Osteoblast (primary cell): ENCODE measurements around the gene ARHGAP27. TPM values are rescaled to one million over a fixed set of nuclear protein-coding genes. Genes with fewer than 3 reads are reported as not detected.
A peak's percentile ranks its signal among the peaks of the same experiment; 100 is the strongest.

Experiments
- DNase-seq: peaks from one replicate; pipeline ENCODE4 v3.0.0; 2011; ENCODE audit warnings: low spot score, mixed read lengths; ENCODE audit not compliant: insufficient read length; ENCODE audit errors: missing footprints
- H2AFZ ChIP-seq: 2 replicates; pipeline ENCODE4 v1.6.0; 2011; ENCODE audit warnings: mild to moderate bottlenecking, low read length
- H3K27ac ChIP-seq: 2 replicates; pipeline ENCODE4 v1.5.1; 2011; ENCODE audit warnings: mild to moderate bottlenecking, low read depth, low read length, moderate library complexity
- H3K27me3 ChIP-seq: 2 replicates; pipeline ENCODE4 v1.6.0; 2012; ENCODE audit warnings: mild to moderate bottlenecking, control low read depth, inconsistent platforms, low read length, moderate library complexity; ENCODE audit not compliant: insufficient read depth
- H3K36me3 ChIP-seq: 2 replicates; pipeline ENCODE4 v1.5.1; 2011; ENCODE audit warnings: mild to moderate bottlenecking, low read length, control low read depth, moderate library complexity; ENCODE audit not compliant: insufficient read depth
- H3K4me1 ChIP-seq: 2 replicates; pipeline ENCODE4 v1.5.1; 2011; ENCODE audit warnings: mild to moderate bottlenecking, low read length, control low read depth, moderate library complexity; ENCODE audit not compliant: insufficient read depth
- H3K4me2 ChIP-seq: 2 replicates; pipeline ENCODE4 v1.6.0; 2011; ENCODE audit warnings: mild to moderate bottlenecking, low read length; ENCODE audit not compliant: insufficient read depth
- H3K4me3 ChIP-seq: fragments of 200-600 bp; sonication (generic); 3 replicates; pipeline ENCODE4 v1.5.1; 2012; ENCODE audit warnings: mild to moderate bottlenecking, low read length, inconsistent platforms; ENCODE audit not compliant: insufficient read depth
- H3K79me2 ChIP-seq: 2 replicates; pipeline ENCODE4 v1.6.0; 2012; ENCODE audit warnings: mild to moderate bottlenecking, low read length, control low read depth, inconsistent platforms; ENCODE audit not compliant: insufficient read depth
- H3K9me3 ChIP-seq: 2 replicates; pipeline ENCODE4 v1.5.1; 2011; ENCODE audit warnings: low read depth, low read length, control low read depth
- H4K20me1 ChIP-seq: 2 replicates; pipeline ENCODE4 v1.6.0; 2012; ENCODE audit warnings: mild to moderate bottlenecking, low read length, control low read depth; ENCODE audit not compliant: insufficient read depth
- CTCF ChIP-seq: IDR thresholded peaks from 2 replicates; pipeline ENCODE4 v1.5.1; 2011; ENCODE audit warnings: mild to moderate bottlenecking, low read depth, low read length, moderate library complexity; ENCODE audit errors: extremely low read depth
- total RNA-seq: library from RNA; depleted of rRNA; stranded (reverse); fragments of >200 nt; gene quantifications from 2 replicates; pipeline ENCODE4 v1.2.3, GENCODE V29; 2012

ARHGAP27 gene
- total RNA-seq, 1 donor, result 2.9 TPM

GRCh38 chr17:45411348-45412105, 21.1 kb downstream of the ARHGAP27 start:
- H3K27ac ChIP-seq, result no peak overlapping the region
- no peak overlapping the region for H2AFZ ChIP-seq
- no peak for TF ChIP-seq CTCF
- no peaks in the 10 kb centered on the region for H4K20me1 ChIP-seq
- H3K4me1 ChIP-seq, result no peaks in the 10 kb centered on the region
- no peak overlapping the region for H3K4me3 ChIP-seq
- no peaks in the 10 kb centered on the region for H3K79me2 ChIP-seq
- H3K4me2 ChIP-seq, result no peak overlapping the region
- peak; percentile 71 for DNase-seq
- H3K9me3 ChIP-seq, result no peaks in the 10 kb centered on the region
- H3K36me3 ChIP-seq, result no peaks in the 10 kb centered on the region
- peaks cover 7% of the 10 kb centered on the region for H3K27me3 ChIP-seq

GRCh38 chr17:45410144-45411091, 22.3 kb downstream of the ARHGAP27 start:
- peaks cover 3% of the 10 kb centered on the region for H3K4me1 ChIP-seq
- H3K9me3 ChIP-seq, result no peaks in the 10 kb centered on the region
- no peaks in the 10 kb centered on the region for H3K36me3 ChIP-seq
- no peak for TF ChIP-seq CTCF
- no peaks in the 10 kb centered on the region for H4K20me1 ChIP-seq
- no peaks in the 10 kb centered on the region for H3K79me2 ChIP-seq
- peak; percentile 73 for DNase-seq
- no peak overlapping the region for H3K4me2 ChIP-seq
- peaks cover 13% of the 10 kb centered on the region for H3K27me3 ChIP-seq
- H2AFZ ChIP-seq, result no peak overlapping the region
- H3K27ac ChIP-seq, result no peak overlapping the region
- H3K4me3 ChIP-seq, result no peak overlapping the region

DNA sequence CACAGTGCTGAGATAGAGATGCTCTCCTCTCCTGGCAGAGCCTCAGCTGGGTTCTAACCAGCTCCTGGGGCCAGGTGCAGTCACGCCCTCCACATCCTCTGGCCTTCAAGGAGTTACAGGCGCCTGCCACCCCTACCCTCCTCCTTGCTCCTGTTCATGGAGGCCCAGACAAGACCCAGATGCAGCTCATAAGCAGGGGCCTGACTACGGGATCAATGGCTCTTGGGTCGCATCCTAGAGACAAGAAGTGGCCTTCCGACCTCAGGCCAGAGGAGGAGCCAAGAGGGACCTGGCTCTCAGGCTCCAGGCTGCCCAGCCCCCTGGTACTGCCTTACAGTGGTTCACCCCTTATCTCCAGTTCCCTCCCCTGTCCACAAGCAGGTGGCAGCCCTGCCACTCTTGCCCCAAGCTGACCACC, 23.0 kb downstream of the ARHGAP27 start:
- TF ChIP-seq CTCF, result no peak
- DNase-seq, result peak; percentile 89
- H3K27ac ChIP-seq, result no peak overlapping the region
- H3K4me3 ChIP-seq, result no peak overlapping the region
- no peak overlapping the region for H3K4me2 ChIP-seq
- H3K27me3 ChIP-seq, result peaks cover 13% of the 10 kb centered on the region
- H3K36me3 ChIP-seq, result no peaks in the 10 kb centered on the region
- no peaks in the 10 kb centered on the region for H3K9me3 ChIP-seq
- no peak overlapping the region for H2AFZ ChIP-seq
- no peaks in the 10 kb centered on the region for H4K20me1 ChIP-seq
- H3K79me2 ChIP-seq, result no peaks in the 10 kb centered on the region
- H3K4me1 ChIP-seq, result peaks cover 3% of the 10 kb centered on the region
